Measurements from ENCODE around the gene SFXN5.

Gene SFXN5

GRCh38 chr2:72984172-72984671 is 87.3 kb downstream of the SFXN5 start:
- Histone ChIP-seq H3K36me3 (ENCODE audit: insufficient read depth, low read length) (no peaks in the 10 kb centered on the region), H3K27ac (ENCODE audit: low read depth, low read length) (no peak overlapping the region), H3K4me1 (ENCODE audit: insufficient read depth, low read length) (no peaks in the 10 kb centered on the region), H3K9me3 (ENCODE audit: low read length) (no peaks in the 10 kb centered on the region), H3K27me3 (ENCODE audit: control insufficient read depth in 1 of 2, insufficient read depth in 2 of 2, low read length in 2 of 2) (no peaks in the 10 kb centered on the region), H3K4me3 (ENCODE audit: low read depth in 1 of 2, low read length in 2 of 2) (no peak overlapping the region), H3K9ac (ENCODE audit: low read length) (no peak overlapping the region)

GRCh38 chr2:72983500-72984161 is 87.9 kb downstream of the SFXN5 start:
- no peaks in the 10 kb centered on the region for H3K9me3 ChIP-seq (ENCODE audit: low read length)
- no peaks in the 10 kb centered on the region for H3K4me1 ChIP-seq (ENCODE audit: insufficient read depth, low read length)
- no peak overlapping the region for H3K4me3 ChIP-seq (ENCODE audit: low read depth in 1 of 2, low read length in 2 of 2)
- no peak overlapping the region for H3K9ac ChIP-seq (ENCODE audit: low read length)
- no peaks in the 10 kb centered on the region for H3K36me3 ChIP-seq (ENCODE audit: insufficient read depth, low read length)
- H3K27ac ChIP-seq (ENCODE audit: low read depth, low read length) = no peak overlapping the region
- no peaks in the 10 kb centered on the region for H3K27me3 ChIP-seq (ENCODE audit: control insufficient read depth in 1 of 2, insufficient read depth in 2 of 2, low read length in 2 of 2)

GRCh38 chr2:72982781-72983499 is 88.6 kb downstream of the SFXN5 start:
- Histone ChIP-seq H3K4me1 (ENCODE audit: insufficient read depth, low read length) (no peaks in the 10 kb centered on the region), H3K36me3 (ENCODE audit: insufficient read depth, low read length) (no peaks in the 10 kb centered on the region), H3K27me3 (ENCODE audit: control insufficient read depth in 1 of 2, insufficient read depth in 2 of 2, low read length in 2 of 2) (no peaks in the 10 kb centered on the region), H3K9ac (ENCODE audit: low read length) (no peak overlapping the region), H3K27ac (ENCODE audit: low read depth, low read length) (no peak overlapping the region), H3K9me3 (ENCODE audit: low read length) (no peaks in the 10 kb centered on the region), H3K4me3 (ENCODE audit: low read depth in 1 of 2, low read length in 2 of 2) (no peak overlapping the region)

- Histone ChIP-seq H3K27me3 (ENCODE audit: control insufficient read depth in 1 of 2, insufficient read depth in 2 of 2, low read length in 2 of 2) (no peaks in the 10 kb centered on the region), H3K9me3 (ENCODE audit: low read length) (no peaks in the 10 kb centered on the region), H3K27ac (ENCODE audit: low read depth, low read length) (no peak overlapping the region), H3K9ac (ENCODE audit: low read length) (no peak overlapping the region), H3K4me1 (ENCODE audit: insufficient read depth, low read length) (no peaks in the 10 kb centered on the region), H3K36me3 (ENCODE audit: insufficient read depth, low read length) (no peaks in the 10 kb centered on the region), H3K4me3 (ENCODE audit: low read depth in 1 of 2, low read length in 2 of 2) (no peak overlapping the region)
Measured at GRCh38 chr2:72982219-72982618, 89.3 kb downstream of the SFXN5 start.

- no peak overlapping the region for H3K9ac ChIP-seq (ENCODE audit: low read length)
- H3K36me3 ChIP-seq (ENCODE audit: insufficient read depth, low read length) = no peaks in the 10 kb centered on the region
- H3K9me3 ChIP-seq (ENCODE audit: low read length) = no peaks in the 10 kb centered on the region
- no peak overlapping the region for H3K4me3 ChIP-seq (ENCODE audit: low read depth in 1 of 2, low read length in 2 of 2)
- no peaks in the 10 kb centered on the region for H3K27me3 ChIP-seq (ENCODE audit: control insufficient read depth in 1 of 2, insufficient read depth in 2 of 2, low read length in 2 of 2)
- no peaks in the 10 kb centered on the region for H3K4me1 ChIP-seq (ENCODE audit: insufficient read depth, low read length)
- no peak overlapping the region for H3K27ac ChIP-seq (ENCODE audit: low read depth, low read length)
Measured at GRCh38 chr2:72981536-72981935, 90.0 kb downstream of the SFXN5 start.

GRCh38 chr2:72980535-72981217 is 90.8 kb downstream of the SFXN5 start:
- Histone ChIP-seq H3K36me3 (ENCODE audit: insufficient read depth, low read length) (no peaks in the 10 kb centered on the region), H3K4me3 (ENCODE audit: low read depth in 1 of 2, low read length in 2 of 2) (no peak overlapping the region), H3K27ac (ENCODE audit: low read depth, low read length) (no peak overlapping the region), H3K9me3 (ENCODE audit: low read length) (no peaks in the 10 kb centered on the region), H3K4me1 (ENCODE audit: insufficient read depth, low read length) (no peaks in the 10 kb centered on the region), H3K27me3 (ENCODE audit: control insufficient read depth in 1 of 2, insufficient read depth in 2 of 2, low read length in 2 of 2) (no peaks in the 10 kb centered on the region), H3K9ac (ENCODE audit: low read length) (no peak overlapping the region)

GRCh38 chr2:72979896-72980295 is 91.6 kb downstream of the SFXN5 start:
- H3K27ac ChIP-seq (ENCODE audit: low read depth, low read length) = no peak overlapping the region
- no peak overlapping the region for H3K9ac ChIP-seq (ENCODE audit: low read length)
- no peaks in the 10 kb centered on the region for H3K36me3 ChIP-seq (ENCODE audit: insufficient read depth, low read length)
- H3K4me3 ChIP-seq (ENCODE audit: low read depth in 1 of 2, low read length in 2 of 2) = no peak overlapping the region
- H3K4me1 ChIP-seq (ENCODE audit: insufficient read depth, low read length) = no peaks in the 10 kb centered on the region
- H3K27me3 ChIP-seq (ENCODE audit: control insufficient read depth in 1 of 2, insufficient read depth in 2 of 2, low read length in 2 of 2) = no peaks in the 10 kb centered on the region
- no peaks in the 10 kb centered on the region for H3K9me3 ChIP-seq (ENCODE audit: low read length)

GRCh38 chr2:72975017-72975416 is 96.5 kb downstream of the SFXN5 start:
- no peaks in the 10 kb centered on the region for H3K4me1 ChIP-seq (ENCODE audit: insufficient read depth, low read length)
- H3K27me3 ChIP-seq (ENCODE audit: control insufficient read depth in 1 of 2, insufficient read depth in 2 of 2, low read length in 2 of 2) = no peaks in the 10 kb centered on the region

GRCh38 chr2:72974436-72974754 is 97.1 kb downstream of the SFXN5 start:
- Histone ChIP-seq H3K4me3 (ENCODE audit: low read depth in 1 of 2, low read length in 2 of 2) (no peak overlapping the region), H3K4me1 (ENCODE audit: insufficient read depth, low read length) (no peaks in the 10 kb centered on the region), H3K36me3 (ENCODE audit: insufficient read depth, low read length) (no peaks in the 10 kb centered on the region), H3K9ac (ENCODE audit: low read length) (no peak overlapping the region), H3K9me3 (ENCODE audit: low read length) (no peaks in the 10 kb centered on the region), H3K27me3 (ENCODE audit: control insufficient read depth in 1 of 2, insufficient read depth in 2 of 2, low read length in 2 of 2) (no peaks in the 10 kb centered on the region), H3K27ac (ENCODE audit: low read depth, low read length) (no peak overlapping the region)

More at GRCh38 chr2:72975017-72975416, 96.5 kb downstream of the SFXN5 start:
- no peak overlapping the region for H3K9ac ChIP-seq (ENCODE audit: low read length)
- H3K4me3 ChIP-seq (ENCODE audit: low read depth in 1 of 2, low read length in 2 of 2) = no peak overlapping the region
- no peaks in the 10 kb centered on the region for H3K36me3 ChIP-seq (ENCODE audit: insufficient read depth, low read length)
- H3K27ac ChIP-seq (ENCODE audit: low read depth, low read length) = no peak overlapping the region
- H3K9me3 ChIP-seq (ENCODE audit: low read length) = no peaks in the 10 kb centered on the region

GRCh38 chr2:72973566-72974435 is 97.7 kb downstream of the SFXN5 start:
- Histone ChIP-seq H3K27me3 (ENCODE audit: control insufficient read depth in 1 of 2, insufficient read depth in 2 of 2, low read length in 2 of 2) (no peaks in the 10 kb centered on the region), H3K4me3 (ENCODE audit: low read depth in 1 of 2, low read length in 2 of 2) (no peak overlapping the region), H3K9ac (ENCODE audit: low read length) (no peak overlapping the region), H3K36me3 (ENCODE audit: insufficient read depth, low read length) (no peaks in the 10 kb centered on the region), H3K27ac (ENCODE audit: low read depth, low read length) (no peak overlapping the region), H3K9me3 (ENCODE audit: low read length) (no peaks in the 10 kb centered on the region), H3K4me1 (ENCODE audit: insufficient read depth, low read length) (no peaks in the 10 kb centered on the region)

- Histone ChIP-seq H3K4me1 (ENCODE audit: insufficient read depth, low read length) (no peaks in the 10 kb centered on the region), H3K9me3 (ENCODE audit: low read length) (no peaks in the 10 kb centered on the region), H3K27me3 (ENCODE audit: control insufficient read depth in 1 of 2, insufficient read depth in 2 of 2, low read length in 2 of 2) (no peaks in the 10 kb centered on the region), H3K36me3 (ENCODE audit: insufficient read depth, low read length) (no peaks in the 10 kb centered on the region), H3K4me3 (ENCODE audit: low read depth in 1 of 2, low read length in 2 of 2) (no peak overlapping the region), H3K27ac (ENCODE audit: low read depth, low read length) (no peak overlapping the region), H3K9ac (ENCODE audit: low read length) (no peak overlapping the region)
Measured at GRCh38 chr2:72973137-72973535, 98.4 kb downstream of the SFXN5 start.
